GM12874 (cell line): Measurements from ENCODE around the gene PTGFRN.

Experiments used
- CTCF ChIP-seq: IDR thresholded peaks from 2 replicates; pipeline ENCODE4 v1.5.1; 2011; ENCODE audit warnings: low read depth, mild to moderate bottlenecking, control low read depth, low read length, moderate library complexity; ENCODE audit not compliant: insufficient read depth

PTGFRN gene

GRCh38 chr1:116951200-116951935 is 41.7 kb downstream of the PTGFRN start:
- TF ChIP-seq CTCF = no peak

GRCh38 chr1:116952738-116953275 is 43.1 kb downstream of the PTGFRN start:
- no peak for TF ChIP-seq CTCF

GRCh38 chr1:116954440-116954839 is 44.7 kb downstream of the PTGFRN start:
- TF ChIP-seq CTCF = no peak

- TF ChIP-seq CTCF = no peak
These were observed 46.7 kb downstream of the PTGFRN start for GRCh38 chr1:116956378-116956777.

GRCh38 chr1:116957646-116958045 is 47.9 kb downstream of the PTGFRN start:
- TF ChIP-seq CTCF = no peak

GRCh38 chr1:116958110-116958509 is 48.4 kb downstream of the PTGFRN start:
- TF ChIP-seq CTCF = no peak

- no peak for TF ChIP-seq CTCF
These were observed 49.3 kb downstream of the PTGFRN start for GRCh38 chr1:116958977-116959376.
